Astrocyte (in vitro differentiated cells and primary cell): Measurements from ENCODE around the gene SHROOM2.

Experiments used
- CTCF ChIP-seq: IDR thresholded peaks from 2 replicates; pipeline ENCODE4 v1.5.1; 2011; ENCODE audit warnings: low read depth, mild to moderate bottlenecking, inconsistent platforms, low read length, moderate library complexity; ENCODE audit not compliant: insufficient read depth
- EZH2 ChIP-seq: IDR thresholded peaks from 2 replicates; pipeline ENCODE4 v1.6.1; 2012; ENCODE audit warnings: mild to moderate bottlenecking, low read length, inconsistent platforms; ENCODE audit not compliant: insufficient read depth

DNA sequence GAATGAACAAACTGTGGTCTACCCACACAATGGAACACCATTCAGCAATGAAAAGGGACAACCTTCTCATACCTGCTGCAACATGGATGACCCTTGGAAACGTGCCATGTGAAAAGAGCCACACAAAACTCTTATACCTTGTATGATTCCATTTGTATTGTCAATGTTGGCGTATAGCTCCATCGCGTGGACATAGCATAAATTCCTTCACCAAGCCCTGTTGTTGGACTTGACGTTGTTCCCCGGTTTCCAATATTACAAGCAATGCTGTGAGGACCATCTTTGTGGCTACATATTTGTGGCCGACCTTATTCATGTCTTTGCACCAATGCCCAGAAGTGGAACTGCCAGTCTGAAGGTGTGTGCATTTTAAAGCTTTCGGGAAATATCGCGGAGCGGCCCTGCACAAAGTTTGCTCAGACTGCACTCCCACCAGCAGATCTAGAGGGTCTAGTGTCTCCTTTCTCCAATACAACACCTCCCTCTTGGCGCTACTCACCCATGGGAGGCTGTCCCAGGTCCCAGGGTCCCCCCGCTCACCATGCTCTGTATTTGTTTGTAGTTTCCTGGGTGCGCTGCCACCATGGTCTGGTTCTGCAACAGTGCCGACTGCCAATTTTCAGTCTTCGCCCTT is 180.7 kb downstream of the SHROOM2 start, which contains the start of gene CLDN34:
- TF ChIP-seq CTCF (no peak), EZH2 (no peak)
